Adrenal gland (tissue), 19 donors: ENCODE data around the gene ATCAY. TPM values are rescaled to one million over a fixed set of nuclear protein-coding genes. Genes with fewer than 3 reads are reported as not detected.

Source experiments
- DNase-seq, 7 donors: peaks; one replicate each; pipeline ENCODE4 v3.0.0-alpha.2; 2019 to 2020
- H3K27ac ChIP-seq, 5 donors: fragments of 200-600 bp; sonication (generic) in 4 of 5; 1 replicate in 3 of 5; 2 replicates in 2 of 5; pipeline versions ENCODE4 v1.5.1 to v1.8.0; 2016 to 2020; ENCODE audit warnings: mild to moderate bottlenecking in 1 of 5
- H3K27me3 ChIP-seq: fragments of 200-600 bp; 2 replicates; pipeline ENCODE4 v1.8.0; 2021
- H3K36me3 ChIP-seq, 2 donors: fragments of 200-600 bp; replicated peaks in 1 of 2; 1 replicate in 1 of 2; 2 replicates in 1 of 2; pipeline versions ENCODE4 v1.5.1 to v1.8.0; 2018 to 2022
- H3K4me1 ChIP-seq, 2 donors: fragments of 200-600 bp; replicated peaks in 1 of 2; 1 replicate in 1 of 2; 2 replicates in 1 of 2; pipeline versions ENCODE4 v1.5.1 to v1.8.0; 2018 to 2021
- H3K4me3 ChIP-seq, 4 donors: fragments of 200-600 bp; sonication (generic) in 3 of 4; one replicate each; pipeline ENCODE4 v1.5.1; 2016 to 2018
- H3K9me3 ChIP-seq, 3 donors: fragments of 200-600 bp; sonication (generic) in 1 of 3; replicated peaks in 1 of 3; 1 replicate in 2 of 3; 2 replicates in 1 of 3; pipeline versions ENCODE4 v1.5.1 to v1.8.0; 2016 to 2021
- POLR2A ChIP-seq, 2 donors: fragments of 450-650 bp; IDR thresholded peaks; one replicate each; pipeline ENCODE4 v1.6.1; 2017; ENCODE audit warnings: antibody characterized with exemption in 2 of 2, mild to moderate bottlenecking in 2 of 2, moderate library complexity in 1 of 2
- WGBS, 4 donors: extraction: QIAGEN DNeasy Blood & Tissue Kit in 2 of 4; methylation state at CpG; one replicate each; pipeline versions ENCODE4 v1.1.5 to v1.1.7; 2013 to 2017; 5-methylcytosine and 5-hydroxymethylcytosine counted together
- intact Hi-C, 2 donors: fragments of 100-400 bp; cut with DNase I; formaldehyde crosslinking; loops; one replicate each; pipeline versions ENCODE4 v1.14.1 to v1.15.0; 2022 to 2023
- long read RNA-seq, 10 donors: library from polyadenylated mRNA in 3 of 10; unstranded in 2 of 10; stranded (forward) in 1 of 10; transcript quantifications; one replicate each; pipeline ENCODE4 v2.0.0 and lab custom pipeline, GENCODE V29; 2021 to 2026
- polyA plus RNA-seq, 3 donors: library from polyadenylated mRNA; stranded (reverse); fragments of 200-250 nt in 2 of 3; fragments of 350-450 nt in 1 of 3; fragmentation: Illumina TruSeq in 1 of 3; extraction: RNeasy Lipid Tissue Mini Kit (QIAGEN cat#74804) in 1 of 3; gene quantifications; one replicate each; pipeline ENCODE4 v1.2.3, GENCODE V29; 2013 to 2014
- total RNA-seq, 9 donors: library from RNA; depleted of rRNA in 4 of 9; stranded (reverse); fragments of >200 nt in 4 of 9; fragments of 120-200 nt in 1 of 9; fragmentation: NEBNext Ultra II Directional in 1 of 9; extraction: Animal tissue kit (Norgen Biotek cat#: 25700) in 1 of 9; gene quantifications; one replicate each; pipeline versions ENCODE4 v1.1.0 to v1.2.4, GENCODE V29; 2013 to 2023
- TF ChIP-seq, protein P1 (sequence below), 6 experiments: fragments of 450-650 bp in 4 of 6; fragments of 200-600 bp in 2 of 6; sonication (generic) in 1 of 6; IDR thresholded peaks; 1 replicate in 5 of 6; 2 replicates in 1 of 6; pipeline versions ENCODE4 v1.5.1 to v1.8.0; 2016 to 2021; ENCODE audit warnings: antibody characterized with exemption in 6 of 6, mild to moderate bottlenecking in 2 of 6, moderate library complexity in 1 of 6
- donor health status: healthy with polysubstance abuse.
- donor health status: Bipolar disorder and iron deficiency.
- donor health status: DM: yes; HTN: yes; CAD: no.
- donor health status: DM: no; HTN: no; CAD: no.
- donor health status: DM: no; HTN: no; CAD: no.
- donor health status: DM: yes; HTN: yes; CAD: no.

Gene ATCAY, protein sequence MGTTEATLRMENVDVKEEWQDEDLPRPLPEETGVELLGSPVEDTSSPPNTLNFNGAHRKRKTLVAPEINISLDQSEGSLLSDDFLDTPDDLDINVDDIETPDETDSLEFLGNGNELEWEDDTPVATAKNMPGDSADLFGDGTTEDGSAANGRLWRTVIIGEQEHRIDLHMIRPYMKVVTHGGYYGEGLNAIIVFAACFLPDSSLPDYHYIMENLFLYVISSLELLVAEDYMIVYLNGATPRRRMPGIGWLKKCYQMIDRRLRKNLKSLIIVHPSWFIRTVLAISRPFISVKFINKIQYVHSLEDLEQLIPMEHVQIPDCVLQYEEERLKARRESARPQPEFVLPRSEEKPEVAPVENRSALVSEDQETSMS
- 1 to 10 TPM in 4 of 9 donors, under 1 TPM in 1, not detected in 4; 0.72 to 9.3 (median 5.8) TPM for total RNA-seq
- polyA plus RNA-seq = 1 to 10 TPM; 1.6 to 6.3 (median 6.1) TPM
- long read RNA-seq, donor 1 = 0 reads
- long read RNA-seq, donor 2, partial matches to known transcripts = 451 of 533 reads
- long read RNA-seq, donor 2, other reads (novel, unspliced or antisense) = 82 of 533 reads
- long read RNA-seq, donor 3 = 0 reads
- long read RNA-seq, donor 4 = 0 reads
- long read RNA-seq, donor 5 = 0 reads
- long read RNA-seq, donor 6, full-length matches to known transcripts = 1 of 5 reads
- long read RNA-seq, donor 6, partial matches to known transcripts = 0 of 5 reads
- long read RNA-seq, donor 6, other reads (novel, unspliced or antisense) = 4 of 5 reads
- long read RNA-seq, donor 7, full-length matches to known transcripts = 1 of 1 reads
- long read RNA-seq, donor 7, partial matches to known transcripts = 0 of 1 reads
- long read RNA-seq, donor 7, other reads (novel, unspliced or antisense) = 0 of 1 reads
- long read RNA-seq, donor 8 = 0 reads
- long read RNA-seq, donor 9 = 0 reads
- long read RNA-seq, donor 10, partial matches to known transcripts = 0 of 7 reads
- long read RNA-seq, donor 10, other reads (novel, unspliced or antisense) = 7 of 7 reads

GRCh38 chr19:3880471-3881271 lies at the start of gene ATCAY:
ATCAY (plus strand) TSS chr19:3880685; CDS start chr19:3885768, 5,083 bp downstream.
- intact Hi-C loops = no loop called here
- Histone ChIP-seq H3K4me3 (no peak within 1 kb of the TSS), H3K36me3 (no peaks in the 10 kb centered on the region), H3K27me3 (peaks cover 27% of the 10 kb centered on the region), H3K27ac (peak within 1 kb of the TSS in 1 of 5 donors; percentile 56), H3K4me1 (no peaks in the 10 kb centered on the region), H3K9me3 (no peaks in the 10 kb centered on the region)
- TF ChIP-seq, protein P1, sequence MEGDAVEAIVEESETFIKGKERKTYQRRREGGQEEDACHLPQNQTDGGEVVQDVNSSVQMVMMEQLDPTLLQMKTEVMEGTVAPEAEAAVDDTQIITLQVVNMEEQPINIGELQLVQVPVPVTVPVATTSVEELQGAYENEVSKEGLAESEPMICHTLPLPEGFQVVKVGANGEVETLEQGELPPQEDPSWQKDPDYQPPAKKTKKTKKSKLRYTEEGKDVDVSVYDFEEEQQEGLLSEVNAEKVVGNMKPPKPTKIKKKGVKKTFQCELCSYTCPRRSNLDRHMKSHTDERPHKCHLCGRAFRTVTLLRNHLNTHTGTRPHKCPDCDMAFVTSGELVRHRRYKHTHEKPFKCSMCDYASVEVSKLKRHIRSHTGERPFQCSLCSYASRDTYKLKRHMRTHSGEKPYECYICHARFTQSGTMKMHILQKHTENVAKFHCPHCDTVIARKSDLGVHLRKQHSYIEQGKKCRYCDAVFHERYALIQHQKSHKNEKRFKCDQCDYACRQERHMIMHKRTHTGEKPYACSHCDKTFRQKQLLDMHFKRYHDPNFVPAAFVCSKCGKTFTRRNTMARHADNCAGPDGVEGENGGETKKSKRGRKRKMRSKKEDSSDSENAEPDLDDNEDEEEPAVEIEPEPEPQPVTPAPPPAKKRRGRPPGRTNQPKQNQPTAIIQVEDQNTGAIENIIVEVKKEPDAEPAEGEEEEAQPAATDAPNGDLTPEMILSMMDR (IDR thresholded peaks at IDR 0.05) = no peak
- no peak for TF ChIP-seq POLR2A (IDR thresholded peaks at IDR 0.05)
- 2 to 4% (median 3%) methylated on average over 19 to 49 of the region's 49 CpGs for WGBS, 4 donors
- DNase-seq = peak in 1 of 7 donors; percentile 84

GRCh38 chr19:3831601-3832000 lies 48.9 kb upstream of the ATCAY start:
- intact Hi-C loops = no loop called here
- TF ChIP-seq POLR2A (IDR thresholded peaks at IDR 0.05) = no peak
- TF ChIP-seq, protein P1 (IDR thresholded peaks at IDR 0.05) = no peak
- H3K9me3 ChIP-seq = no peaks in the 10 kb centered on the region
- H3K27me3 ChIP-seq = no peaks in the 10 kb centered on the region
- H3K4me3 ChIP-seq = no peak overlapping the region
- no peaks in the 10 kb centered on the region for H3K4me1 ChIP-seq
- H3K27ac ChIP-seq = no peak overlapping the region
- no peak for DNase-seq
- H3K36me3 ChIP-seq = no peaks in the 10 kb centered on the region
- 58 to 81% (median 65%) methylated on average over 12 to 19 of the region's 19 CpGs for WGBS, 4 donors

DNA sequence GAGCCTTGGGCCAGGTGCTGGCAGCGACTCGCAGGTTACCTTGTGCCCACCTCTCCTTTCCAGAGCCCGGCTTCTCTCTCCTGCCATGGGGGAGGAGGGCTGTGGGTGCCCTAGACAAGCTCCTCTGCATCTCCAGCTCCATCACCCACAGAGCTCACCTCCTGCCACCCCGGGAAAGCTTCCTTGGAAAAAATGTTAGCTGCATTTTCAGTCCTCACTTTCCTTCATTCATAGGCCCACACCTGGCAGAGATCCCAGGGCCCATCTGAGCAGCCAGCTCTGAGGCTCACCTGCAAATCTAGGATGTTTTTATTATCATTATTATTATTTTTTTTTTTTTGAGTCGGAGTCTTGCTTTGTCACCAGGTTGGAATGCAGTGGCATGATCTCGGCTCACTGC lies 48.5 kb upstream of the ATCAY start:
- intact Hi-C loops = no loop called here
- no peak overlapping the region for H3K27ac ChIP-seq
- WGBS, 4 donors = 79 to 86% (median 82%) methylated on average over 4 to 6 of the region's 6 CpGs
- DNase-seq = no peak
- no peak overlapping the region for H3K4me3 ChIP-seq
- H3K9me3 ChIP-seq = no peaks in the 10 kb centered on the region
- TF ChIP-seq POLR2A (IDR thresholded peaks at IDR 0.05) = no peak
- TF ChIP-seq, protein P1 (IDR thresholded peaks at IDR 0.05) = no peak
- no peaks in the 10 kb centered on the region for H3K36me3 ChIP-seq
- no peaks in the 10 kb centered on the region for H3K27me3 ChIP-seq
- H3K4me1 ChIP-seq = no peaks in the 10 kb centered on the region
